Right lung (tissue), 5 donors: ENCODE data around the gene TSPAN18. TPM values are rescaled to one million over a fixed set of nuclear protein-coding genes. Genes with fewer than 3 reads are reported as not detected.

Source experiments
- DNase-seq, 2 donors: peaks; one replicate each; pipeline ENCODE4 v3.0.0-alpha.2; 2013
- polyA plus RNA-seq, 5 donors: library from polyadenylated mRNA; unstranded; fragments of 120-200 nt; gene quantifications; one replicate each; pipeline versions ENCODE4 v1.2.1 to v1.2.3, GENCODE V29; 2013; ENCODE audit warnings: inconsistent platforms in 1 of 5, low replicate concordance in 1 of 5; ENCODE audit not compliant: insufficient read length in 5 of 5, insufficient read depth in 1 of 5

The TSPAN18 gene
- polyA plus RNA-seq, 5 donors, result 48.9 to 74.5 (median 64.7) TPM

- no peak for DNase-seq
These were observed 113.3 kb downstream of the TSPAN18 start for GRCh38 chr11:44840085-44840478.

DNA sequence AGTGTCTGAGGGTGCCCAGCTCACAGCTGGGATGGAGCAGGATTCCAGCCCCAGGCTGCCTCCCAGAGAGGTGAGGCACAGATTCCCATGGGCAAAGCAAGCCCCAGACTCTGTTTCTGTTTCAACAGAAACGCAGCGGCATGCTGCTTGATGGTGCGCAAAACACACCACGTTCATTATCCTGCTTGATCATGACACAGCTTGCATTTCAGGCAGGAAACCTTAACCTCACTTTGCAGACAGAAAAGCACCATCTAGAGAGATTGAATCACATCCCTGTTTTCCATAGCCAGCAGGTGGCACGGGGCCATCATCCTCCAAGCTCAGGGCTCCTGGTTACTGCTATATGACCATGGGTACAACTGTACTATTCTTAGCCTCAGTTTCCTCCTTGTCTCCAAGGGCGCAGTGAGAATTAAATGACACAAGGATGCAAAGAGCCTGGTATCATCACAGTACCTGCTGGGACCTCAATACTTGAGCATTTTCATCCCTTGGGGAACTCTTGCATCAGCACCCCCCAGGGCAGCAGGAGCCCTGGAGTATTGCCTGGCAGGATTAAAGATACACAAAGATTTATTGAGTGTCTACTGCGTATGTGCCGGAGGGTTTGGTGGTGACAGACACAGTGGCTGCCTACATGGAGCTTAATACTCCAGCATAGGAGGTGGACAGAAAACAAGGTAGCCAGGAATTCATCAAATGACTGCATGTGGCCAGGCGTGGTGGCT, 113.9 kb downstream of the TSPAN18 start:
- DNase-seq, result no peak

DNA sequence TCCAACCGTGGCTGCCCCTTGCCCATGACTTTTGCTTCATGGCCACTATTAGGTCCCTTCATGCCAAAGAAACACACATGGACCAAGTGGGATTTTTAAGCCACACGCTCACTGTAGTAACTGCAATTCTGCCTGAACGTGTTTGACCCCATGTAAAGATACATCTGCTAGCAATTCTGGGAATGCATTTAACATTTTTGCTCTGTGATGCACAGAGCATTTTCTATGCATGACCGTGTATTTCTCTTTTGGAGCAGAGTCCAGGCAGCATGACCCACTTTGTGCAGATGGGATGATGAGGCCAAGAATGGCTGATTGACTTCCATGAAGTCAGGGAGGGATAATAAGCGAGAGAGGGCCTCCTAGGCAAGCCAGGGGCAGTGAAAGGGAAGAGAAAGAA, 115.5 kb downstream of the TSPAN18 start:
- no peak for DNase-seq

DNA sequence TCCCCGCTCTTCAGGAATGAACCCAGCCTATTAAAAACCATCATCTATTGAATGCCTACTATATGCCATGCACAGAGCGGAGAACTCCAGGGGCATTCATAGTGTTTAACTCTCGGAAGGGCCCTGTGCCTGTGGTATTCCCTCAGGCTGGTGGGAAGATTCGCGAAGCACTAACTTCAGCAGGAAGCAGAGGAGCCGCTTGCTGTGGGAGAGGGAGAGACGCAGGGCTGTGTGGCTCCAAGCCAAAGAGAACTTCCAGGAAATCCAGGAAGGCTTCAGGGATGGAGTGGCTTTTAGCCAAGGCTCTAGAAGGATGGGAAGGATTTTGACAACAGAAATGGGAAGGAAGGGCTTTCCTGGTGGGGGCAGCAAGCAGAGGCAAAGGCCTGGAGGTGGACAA, 120.1 kb downstream of the TSPAN18 start:
- no peak for DNase-seq

- no peak for DNase-seq
These were observed 120.6 kb downstream of the TSPAN18 start for GRCh38 chr11:44847316-44847715.

- DNase-seq, result peak in 1 of 2 donors; percentile 37
These were observed 121.6 kb downstream of the TSPAN18 start for GRCh38 chr11:44848203-44848962.

DNA sequence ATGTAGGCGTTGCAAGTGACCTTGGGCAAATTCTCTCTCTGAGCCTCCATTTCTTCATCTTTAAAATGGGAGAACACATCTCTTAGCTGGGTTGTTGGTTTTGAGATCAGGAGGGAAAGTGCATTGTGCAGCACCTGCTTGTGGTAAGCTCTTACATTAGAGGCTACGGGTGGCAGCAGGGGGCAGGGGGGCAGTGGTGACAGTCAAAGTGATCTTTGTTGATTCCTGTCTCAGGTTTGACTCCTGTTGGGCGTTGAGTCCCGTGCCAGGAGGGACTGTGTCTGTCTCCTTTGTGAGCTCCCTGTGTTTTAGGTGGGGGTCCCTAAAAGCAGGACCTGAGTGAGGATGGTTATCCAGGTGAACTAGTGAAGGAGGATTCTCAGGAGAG, 122.2 kb downstream of the TSPAN18 start:
- DNase-seq, result no peak

DNA sequence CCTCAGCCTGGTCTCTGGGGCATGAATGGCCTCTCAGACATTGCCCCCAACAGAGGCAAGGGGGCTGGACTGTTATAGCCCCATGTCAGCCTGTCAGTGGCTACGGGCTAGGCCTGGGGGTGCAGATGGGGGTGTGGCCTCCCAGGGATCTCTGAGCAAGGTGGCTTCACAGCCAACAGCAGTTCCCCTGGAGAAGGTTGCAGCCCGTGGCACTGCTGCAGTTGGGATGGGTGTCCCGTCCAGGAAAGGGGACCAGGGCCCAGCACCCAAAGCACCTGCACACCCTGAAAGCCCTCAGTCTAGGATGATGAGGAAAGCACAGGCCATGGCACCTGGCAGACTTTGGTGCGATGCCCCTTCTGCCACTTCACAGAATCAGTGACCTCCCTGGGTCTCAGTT, 122.7 kb downstream of the TSPAN18 start:
- no peak for DNase-seq

GRCh38 chr11:44849922-44850321, 123.2 kb downstream of the TSPAN18 start:
- DNase-seq, result no peak

- DNase-seq, result no peak
These were observed 124.7 kb downstream of the TSPAN18 start for GRCh38 chr11:44851496-44851895.

DNA sequence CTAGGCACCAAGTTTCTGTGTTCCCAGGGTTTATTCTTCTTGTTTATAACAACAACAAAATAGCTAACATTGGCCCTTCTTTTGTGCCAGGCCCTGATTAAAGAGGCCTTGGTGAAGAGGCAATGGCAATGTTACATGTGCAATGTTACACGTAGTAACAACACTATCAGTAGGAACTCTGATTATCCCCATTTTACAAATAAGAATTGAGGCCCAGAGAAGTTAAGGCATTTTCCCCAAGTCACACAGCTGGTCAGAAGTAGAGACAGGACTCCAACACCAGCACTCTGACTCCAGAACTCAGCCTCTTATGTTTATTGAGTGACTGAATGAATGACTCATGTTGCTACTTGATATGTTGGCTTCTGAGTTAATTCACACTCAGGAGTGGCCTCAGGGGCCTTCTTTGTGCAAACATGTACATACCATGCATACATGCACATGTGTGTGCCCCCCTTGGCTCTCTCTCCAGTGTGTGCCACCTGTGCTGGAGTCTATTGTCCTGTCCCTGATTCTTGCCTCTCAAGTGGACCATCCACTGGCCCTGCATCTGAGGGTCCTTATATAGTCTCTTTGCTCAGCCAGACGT, 125.5 kb downstream of the TSPAN18 start:
- DNase-seq, result no peak

- DNase-seq, result no peak
These were observed 126.2 kb downstream of the TSPAN18 start for GRCh38 chr11:44852952-44853351.

DNA sequence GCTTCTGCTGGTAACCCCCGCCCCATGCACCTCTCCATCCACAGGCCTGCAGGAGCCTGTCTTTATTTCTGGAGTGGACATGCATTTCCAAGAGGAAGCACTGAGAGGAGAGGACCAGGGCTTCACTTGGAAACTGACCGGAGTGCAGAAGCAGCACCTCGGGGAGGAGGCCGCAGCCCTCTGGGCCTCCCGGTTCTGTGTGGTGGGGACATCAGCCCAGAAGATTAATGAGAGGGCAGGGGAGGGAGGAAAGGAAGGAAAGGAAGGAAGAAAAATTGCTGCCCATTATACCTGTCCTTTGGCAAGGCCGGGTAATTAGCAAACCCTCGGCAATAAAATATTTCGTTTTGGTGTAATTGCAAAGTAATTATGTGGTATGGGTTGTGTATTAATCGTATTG, 126.9 kb downstream of the TSPAN18 start:
- DNase-seq, result no peak

DNA sequence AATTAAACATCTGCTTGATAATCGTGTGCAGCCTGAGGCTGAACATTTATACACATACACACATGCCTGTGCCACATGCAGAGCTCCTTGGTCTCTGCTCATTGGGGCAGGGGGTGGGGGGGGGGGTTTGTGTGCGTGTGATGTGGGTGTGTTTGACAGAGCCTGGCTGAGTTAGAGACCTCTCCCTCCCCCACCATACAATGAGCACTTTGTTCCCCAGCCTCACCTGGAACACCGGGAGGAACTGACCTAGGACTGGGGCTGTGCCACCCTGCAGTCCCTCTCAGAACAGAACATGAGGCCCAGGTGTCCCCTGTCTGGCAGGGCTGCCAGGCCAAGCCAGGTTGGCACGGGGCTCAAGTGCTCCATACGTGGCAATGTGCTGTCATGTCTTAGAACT, 127.3 kb downstream of the TSPAN18 start:
- DNase-seq, result no peak

DNA sequence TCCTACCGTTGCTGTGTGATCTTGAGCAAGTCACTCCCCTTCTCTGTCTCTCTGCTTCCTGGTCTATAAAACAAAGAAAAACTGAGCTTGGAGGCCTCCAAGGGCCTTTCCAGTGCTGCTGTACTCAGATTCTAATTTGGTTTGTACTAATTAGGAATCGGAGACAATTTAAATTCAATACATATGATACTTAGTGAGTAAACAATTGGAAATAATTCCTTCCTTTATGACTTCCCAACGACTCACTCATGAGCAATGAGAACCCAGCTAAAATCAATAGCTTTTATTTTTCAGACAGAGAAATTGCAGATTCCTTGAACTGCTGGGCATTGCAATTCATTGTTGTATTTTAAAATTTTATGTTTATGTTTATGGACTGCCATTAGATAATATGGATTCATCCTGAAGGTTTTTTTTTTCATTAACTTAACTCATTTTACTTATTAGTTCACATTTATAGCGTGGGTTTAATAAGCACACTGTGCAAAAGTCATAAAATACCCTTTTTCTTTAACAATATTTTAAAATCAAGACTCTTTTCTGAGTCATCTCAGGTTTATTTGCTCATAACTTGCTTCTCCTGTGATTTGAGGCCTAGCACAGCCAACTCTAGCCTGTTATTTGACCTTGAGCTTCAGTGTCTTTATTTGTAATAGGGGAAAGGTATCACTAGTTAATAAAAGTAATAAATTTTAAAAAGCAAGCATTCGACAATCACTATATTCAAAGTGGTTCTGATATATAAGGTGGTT, 128.2 kb downstream of the TSPAN18 start:
- DNase-seq, result no peak

DNA sequence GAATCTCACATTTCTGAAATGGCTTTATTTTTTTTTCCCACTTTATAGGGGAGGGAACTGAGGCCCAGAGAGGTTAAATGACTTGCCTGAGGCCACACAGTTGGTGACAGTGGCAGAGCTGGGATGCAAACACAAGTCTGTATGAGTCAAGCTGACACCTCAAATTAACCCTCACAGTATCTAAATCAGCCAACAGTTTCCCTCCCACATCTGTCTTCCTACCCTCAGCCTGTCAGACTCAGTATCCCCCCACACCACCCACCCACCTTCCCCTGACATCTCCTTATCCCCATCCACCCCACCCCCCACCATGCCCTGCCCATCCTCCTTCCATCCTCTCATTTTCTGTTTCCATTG, 128.7 kb downstream of the TSPAN18 start:
- no peak for DNase-seq

DNA sequence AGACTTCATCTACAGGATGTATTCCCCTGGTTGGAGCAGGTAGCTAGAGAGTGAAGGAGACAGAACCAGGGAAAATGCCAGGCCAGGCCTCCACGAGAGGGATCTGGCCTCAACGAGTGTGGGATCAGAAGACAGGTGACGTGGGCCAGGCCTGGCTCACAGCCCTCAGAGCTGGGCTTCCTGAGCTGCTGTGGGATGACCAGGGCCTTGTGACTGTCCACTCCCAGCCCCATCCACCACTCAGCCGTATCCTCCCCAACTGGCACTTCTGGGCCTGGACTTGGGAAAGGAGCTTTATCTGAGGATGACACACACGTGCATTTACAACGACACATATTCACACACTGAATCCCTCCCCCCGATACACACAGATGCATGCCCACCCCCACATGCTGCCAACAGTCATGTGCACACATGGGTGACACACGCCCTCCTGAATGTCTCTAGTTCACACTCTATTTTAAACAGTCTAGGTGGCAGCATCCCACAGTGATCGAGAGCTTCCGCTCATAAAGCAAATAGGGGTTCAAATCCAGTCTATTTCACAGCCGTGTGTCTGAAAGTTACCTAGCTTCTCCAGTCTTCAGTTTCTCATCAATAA, 130.8 kb downstream of the TSPAN18 start:
- no peak for DNase-seq

- no peak for DNase-seq
These were observed 132.2 kb downstream of the TSPAN18 start for GRCh38 chr11:44858796-44859527.

DNA sequence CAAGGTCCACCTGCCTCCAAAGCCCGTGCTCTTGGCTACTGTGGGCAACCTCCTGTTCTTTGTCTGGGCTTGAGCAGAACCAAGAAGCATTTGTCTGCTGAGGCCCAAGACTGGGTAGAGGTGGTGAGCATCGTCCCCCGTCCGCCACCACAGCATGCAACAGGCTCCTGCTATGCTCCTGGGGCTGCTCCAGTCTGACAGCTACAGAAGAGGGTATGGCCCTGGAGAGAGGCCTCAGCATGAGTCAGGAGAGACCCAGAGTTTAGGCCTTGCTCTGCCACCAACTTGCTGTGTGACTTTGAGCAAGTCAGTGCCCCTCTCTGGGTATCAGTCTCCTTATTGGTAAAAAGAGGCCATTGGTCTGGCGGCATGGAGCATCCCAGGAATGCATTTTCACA, 132.8 kb downstream of the TSPAN18 start:
- DNase-seq, result no peak

GRCh38 chr11:44860346-44860745, 133.6 kb downstream of the TSPAN18 start:
- no peak for DNase-seq

GRCh38 chr11:44861849-44862557, 135.2 kb downstream of the TSPAN18 start:
- peak; percentile 12 to 18 for DNase-seq
